Liver (tissue), 9 donors: ENCODE measurements around the gene MC4R. TPM values are rescaled to one million over a fixed set of nuclear protein-coding genes. Genes with fewer than 3 reads are reported as not detected.

Experiments
- DNase-seq: peaks from one replicate; pipeline ENCODE4 v3.0.0-alpha.2; 2017; ENCODE audit warnings: low spot score
- H3K27ac ChIP-seq, 2 donors: one replicate each; pipeline ENCODE4 v1.7.0; 2013; ENCODE audit warnings: inconsistent platforms in 2 of 2, low read length in 2 of 2, control low read depth in 1 of 2, low read depth in 1 of 2, mild to moderate bottlenecking in 1 of 2
- H3K27me3 ChIP-seq, 4 donors: one replicate each; pipeline versions ENCODE4 v1.6.1 to v1.7.0; 2013; ENCODE audit warnings: low read length in 3 of 4, inconsistent platforms in 1 of 4, mild to moderate bottlenecking in 1 of 4, moderate library complexity in 1 of 4; ENCODE audit not compliant: control insufficient read depth in 4 of 4, insufficient read depth in 4 of 4
- H3K36me3 ChIP-seq, 4 donors: one replicate each; pipeline versions ENCODE4 v1.6.1 to v1.7.0; 2013; ENCODE audit warnings: low read length in 3 of 4, mild to moderate bottlenecking in 3 of 4, low read depth in 1 of 4, moderate library complexity in 1 of 4; ENCODE audit not compliant: control insufficient read depth in 4 of 4, insufficient read depth in 3 of 4
- H3K4me1 ChIP-seq, 4 donors: one replicate each; pipeline versions ENCODE4 v1.6.1 to v1.7.0; 2013; ENCODE audit warnings: low read length in 3 of 4, mild to moderate bottlenecking in 3 of 4, moderate library complexity in 1 of 4; ENCODE audit not compliant: control insufficient read depth in 4 of 4, insufficient read depth in 4 of 4
- H3K4me3 ChIP-seq, 3 donors: one replicate each; pipeline versions ENCODE4 v1.6.1 to v1.7.0; 2013; ENCODE audit warnings: low read length in 3 of 3, control low read depth in 1 of 3, low read depth in 1 of 3, mild to moderate bottlenecking in 1 of 3
- H3K9ac ChIP-seq, 2 donors: one replicate each; pipeline ENCODE4 v1.7.0; 2013; ENCODE audit warnings: low read length in 2 of 2, mild to moderate bottlenecking in 2 of 2, moderate library complexity in 2 of 2, control low read depth in 1 of 2, low read depth in 1 of 2
- H3K9me3 ChIP-seq, 4 donors: one replicate each; pipeline versions ENCODE4 v1.6.1 to v1.7.0; 2013; ENCODE audit warnings: low read length in 3 of 4; ENCODE audit not compliant: control insufficient read depth in 4 of 4
- ATF3 ChIP-seq: IDR thresholded peaks from 2 replicates; pipeline ENCODE4 v1.6.1; 2016; ENCODE audit warnings: antibody characterized with exemption
- CTCF ChIP-seq: fragments of 150-350 bp; IDR thresholded peaks from 2 replicates; pipeline ENCODE4 v1.5.1; 2017; ENCODE audit warnings: improper control_type of control experiment, low read depth, low read length; ENCODE audit not compliant: missing input control
- EGR1 ChIP-seq, 2 donors: IDR thresholded peaks; 2 replicates each; pipeline ENCODE4 v1.6.1; 2016 to 2018; ENCODE audit warnings: antibody characterized with exemption in 2 of 2, low read depth in 2 of 2
- FOXA1 ChIP-seq: IDR thresholded peaks from 2 replicates; pipeline ENCODE4 v1.6.1; 2016; ENCODE audit warnings: antibody characterized with exemption
- FOXA2 ChIP-seq: IDR thresholded peaks from 2 replicates; pipeline ENCODE4 v1.6.1; 2016; ENCODE audit warnings: antibody characterized with exemption
- GABPA ChIP-seq, 2 donors: IDR thresholded peaks in 1 of 2; conservative IDR thresholded peaks in 1 of 2; 2 replicates each; pipeline ENCODE4 v1.6.1; 2016; ENCODE audit warnings: antibody characterized with exemption in 2 of 2, mild to moderate bottlenecking in 1 of 2, moderate library complexity in 1 of 2
- HNF4A ChIP-seq, 2 donors: conservative IDR thresholded peaks; 2 replicates each; pipeline ENCODE4 v1.6.1; 2016; ENCODE audit warnings: antibody characterized with exemption in 2 of 2, mild to moderate bottlenecking in 2 of 2
- HNF4G ChIP-seq: IDR thresholded peaks from 2 replicates; pipeline ENCODE4 v1.6.1; 2016; ENCODE audit warnings: antibody characterized with exemption
- JUND ChIP-seq, 2 donors: IDR thresholded peaks; 2 replicates each; pipeline ENCODE4 v1.6.1; 2016; ENCODE audit warnings: antibody characterized with exemption in 2 of 2
- MAX ChIP-seq: IDR thresholded peaks from 2 replicates; pipeline ENCODE4 v1.6.1; 2016; ENCODE audit warnings: antibody characterized with exemption
- NR2F2 ChIP-seq: IDR thresholded peaks from 2 replicates; pipeline ENCODE4 v1.6.1; 2016; ENCODE audit warnings: antibody characterized with exemption
- RAD21 ChIP-seq, 2 donors: IDR thresholded peaks; 2 replicates each; pipeline ENCODE4 v1.6.1; 2016; ENCODE audit warnings: antibody characterized with exemption in 2 of 2, mild to moderate bottlenecking in 2 of 2
- REST ChIP-seq: IDR thresholded peaks from 2 replicates; pipeline ENCODE4 v1.6.1; 2016; ENCODE audit warnings: antibody characterized with exemption, mild to moderate bottlenecking
- RXRA ChIP-seq, 2 donors: IDR thresholded peaks; 2 replicates each; pipeline ENCODE4 v1.6.1; 2017 to 2018; ENCODE audit warnings: antibody characterized with exemption in 2 of 2, mild to moderate bottlenecking in 1 of 2
- SP1 ChIP-seq: IDR thresholded peaks from 2 replicates; pipeline ENCODE4 v1.6.1; 2018; ENCODE audit warnings: antibody characterized with exemption, mild to moderate bottlenecking
- TAF1 ChIP-seq: conservative IDR thresholded peaks from 2 replicates; pipeline ENCODE4 v1.6.1; 2016; ENCODE audit warnings: antibody characterized with exemption, mild to moderate bottlenecking
- YY1 ChIP-seq: IDR thresholded peaks from 2 replicates; pipeline ENCODE4 v1.6.1; 2016; ENCODE audit warnings: antibody characterized with exemption, mild to moderate bottlenecking
- ZBTB33 ChIP-seq: IDR thresholded peaks from 2 replicates; pipeline ENCODE4 v1.6.1; 2016; ENCODE audit warnings: antibody characterized with exemption
- WGBS: extraction: QIAGEN DNeasy Blood & Tissue Kit; methylation state at CpG from one replicate; pipeline ENCODE4 v1.1.7; 2013; 5-methylcytosine and 5-hydroxymethylcytosine counted together
- polyA plus RNA-seq, 2 donors: library from polyadenylated mRNA; stranded (reverse) in 1 of 2; unstranded in 1 of 2; fragments of 200-250 nt in 1 of 2; fragments of >200 nt in 1 of 2; fragmentation: Nextera tagmentation in 1 of 2; extraction: Ambion mirVana in 1 of 2; gene quantifications; one replicate each; pipeline versions ENCODE4 v1.2.1 to v1.2.3, GENCODE V29; 2013 to 2015
- total RNA-seq, 2 donors: library from RNA; depleted of rRNA; stranded (reverse); fragments of >200 nt; gene quantifications; one replicate each; pipeline ENCODE4 v1.2.3, GENCODE V29; 2014
- donor health status: healthy.
- donor health status: healthy.
- donor health status: healthy.
- donor health status: healthy.
- donor health status: healthy.

MC4R gene
- total and polyA plus RNA-seq, 4 donors: not detected

GRCh38 chr18:60401346-60401745 is 28.8 kb upstream of the MC4R start (continued):
- TF ChIP-seq TAF1: no peak
- no peak for TF ChIP-seq FOXA2
- TF ChIP-seq GABPA (IDR thresholded peaks at IDR 0.05 in 1 of 2, conservative IDR thresholded peaks at IDR 0.05 in 1 of 2): no peak

GRCh38 chr18:60391571-60392226 is 19.1 kb upstream of the MC4R start:
- TF ChIP-seq CTCF (no peak), ZBTB33 (no peak), FOXA2 (no peak), ATF3 (no peak), NR2F2 (no peak), HNF4A (conservative IDR thresholded peaks at IDR 0.05) (no peak), YY1 (no peak), HNF4G (no peak), MAX (no peak), GABPA (IDR thresholded peaks at IDR 0.05 in 1 of 2, conservative IDR thresholded peaks at IDR 0.05 in 1 of 2) (no peak), EGR1 (IDR thresholded peaks at IDR 0.05; ENCODE audit: low read depth in 2 of 2) (no peak), SP1 (no peak), FOXA1 (no peak), JUND (IDR thresholded peaks at IDR 0.05) (no peak), TAF1 (no peak), RXRA (IDR thresholded peaks at IDR 0.05) (no peak), REST (no peak), RAD21 (IDR thresholded peaks at IDR 0.05) (no peak)
- H3K4me1 ChIP-seq: no peaks in the 10 kb centered on the region
- no peak overlapping the region for H3K4me3 ChIP-seq
- H3K27ac ChIP-seq: no peak overlapping the region
- H3K9ac ChIP-seq: no peak overlapping the region
- DNase-seq: no peak
- no peaks in the 10 kb centered on the region for H3K27me3 ChIP-seq
- WGBS: 77% methylated on average over 4 of the region's 4 CpGs
- no peaks in the 10 kb centered on the region for H3K36me3 ChIP-seq
- H3K9me3 ChIP-seq: no peaks in the 10 kb centered on the region
